Neuron (in vitro differentiated cells): Measurements from ENCODE around the gene SLC9A9.

Experiments
- H2AFZ ChIP-seq: one replicate; pipeline ENCODE4 v1.6.1; 2013; ENCODE audit warnings: low read depth, mild to moderate bottlenecking, inconsistent platforms, low read length, moderate library complexity
- H3K27me3 ChIP-seq: one replicate; pipeline ENCODE4 v1.6.1; 2013; ENCODE audit warnings: low read length; ENCODE audit not compliant: insufficient read depth
- H3K36me3 ChIP-seq: one replicate; pipeline ENCODE4 v1.6.1; 2013; ENCODE audit warnings: low read length; ENCODE audit not compliant: insufficient read depth
- H3K4me1 ChIP-seq: one replicate; pipeline ENCODE4 v1.6.1; 2013; ENCODE audit warnings: low read length; ENCODE audit not compliant: insufficient read depth
- H3K4me3 ChIP-seq: 2 replicates; pipeline ENCODE4 v1.5.1; 2013; ENCODE audit warnings: mild to moderate bottlenecking, low read length, moderate library complexity
- H3K9me3 ChIP-seq: one replicate; pipeline ENCODE4 v1.6.1; 2013; ENCODE audit warnings: low read length

Gene SLC9A9

DNA sequence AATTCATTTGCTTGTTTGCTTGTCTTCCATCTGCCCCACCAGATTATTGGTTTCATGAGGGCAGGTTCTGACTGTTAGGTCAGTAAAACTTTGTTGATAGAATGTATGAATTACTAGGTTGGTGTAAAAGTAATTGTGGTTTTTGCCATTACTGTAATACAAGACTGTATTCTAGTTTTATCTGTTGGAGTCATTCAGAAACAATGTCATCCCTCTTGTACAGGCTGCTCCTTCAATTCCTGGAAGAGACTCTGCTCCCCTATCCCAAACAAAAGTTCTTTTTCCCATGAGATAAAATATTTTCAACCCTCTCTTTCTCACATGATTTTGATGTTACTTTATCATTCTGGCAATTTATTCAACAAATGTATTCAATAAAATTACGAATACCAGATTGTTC, 613.7 kb downstream of the SLC9A9 start:
- Histone ChIP-seq H3K36me3 (no peaks in the 10 kb centered on the region), H2AFZ (no peak overlapping the region), H3K9me3 (no peaks in the 10 kb centered on the region), H3K4me1 (peaks cover 32% of the 10 kb centered on the region), H3K27me3 (no peaks in the 10 kb centered on the region), H3K4me3 (no peak overlapping the region)

GRCh38 chr3:143232981-143233380, 615.3 kb downstream of the SLC9A9 start:
- peaks cover 24% of the 10 kb centered on the region for H3K4me1 ChIP-seq
- H2AFZ ChIP-seq = no peak overlapping the region
- H3K9me3 ChIP-seq = no peaks in the 10 kb centered on the region
- H3K27me3 ChIP-seq = no peaks in the 10 kb centered on the region
- H3K4me3 ChIP-seq = no peak overlapping the region
- H3K36me3 ChIP-seq = no peaks in the 10 kb centered on the region

- Histone ChIP-seq H3K4me3 (no peak overlapping the region), H3K27me3 (no peaks in the 10 kb centered on the region), H3K4me1 (no peaks in the 10 kb centered on the region), H3K36me3 (no peaks in the 10 kb centered on the region), H2AFZ (no peak overlapping the region), H3K9me3 (no peaks in the 10 kb centered on the region)
Observed at GRCh38 chr3:143228405-143228804, 619.9 kb downstream of the SLC9A9 start.

- Histone ChIP-seq H3K36me3 (no peaks in the 10 kb centered on the region), H3K9me3 (no peaks in the 10 kb centered on the region), H2AFZ (no peak overlapping the region), H3K27me3 (no peaks in the 10 kb centered on the region), H3K4me3 (no peak overlapping the region), H3K4me1 (peaks cover 4% of the 10 kb centered on the region)
Observed at GRCh38 chr3:143226678-143227291, 621.5 kb downstream of the SLC9A9 start.

DNA sequence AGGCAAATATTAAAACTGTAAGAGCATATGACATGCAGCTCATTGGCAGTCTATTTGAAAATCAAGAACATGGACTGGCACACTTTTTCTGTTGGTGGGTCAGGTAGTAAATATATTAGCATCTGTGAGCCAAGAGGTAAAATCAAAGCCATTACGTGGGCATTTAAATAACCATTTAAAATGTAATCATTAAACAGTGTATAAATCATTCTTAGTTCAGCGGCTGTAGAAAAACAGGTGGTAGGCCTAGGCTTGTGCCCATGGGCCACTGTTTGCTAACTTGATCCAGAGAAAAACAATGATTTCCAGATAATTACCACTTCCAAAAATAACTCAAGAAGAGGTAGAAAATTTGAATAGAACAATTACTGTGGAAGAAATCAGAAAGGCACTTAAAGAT, 623.6 kb downstream of the SLC9A9 start:
- no peak overlapping the region for H2AFZ ChIP-seq
- H3K36me3 ChIP-seq = no peaks in the 10 kb centered on the region
- H3K4me1 ChIP-seq = peaks cover 4% of the 10 kb centered on the region
- no peaks in the 10 kb centered on the region for H3K27me3 ChIP-seq
- H3K4me3 ChIP-seq = no peak overlapping the region
- H3K9me3 ChIP-seq = no peaks in the 10 kb centered on the region

DNA sequence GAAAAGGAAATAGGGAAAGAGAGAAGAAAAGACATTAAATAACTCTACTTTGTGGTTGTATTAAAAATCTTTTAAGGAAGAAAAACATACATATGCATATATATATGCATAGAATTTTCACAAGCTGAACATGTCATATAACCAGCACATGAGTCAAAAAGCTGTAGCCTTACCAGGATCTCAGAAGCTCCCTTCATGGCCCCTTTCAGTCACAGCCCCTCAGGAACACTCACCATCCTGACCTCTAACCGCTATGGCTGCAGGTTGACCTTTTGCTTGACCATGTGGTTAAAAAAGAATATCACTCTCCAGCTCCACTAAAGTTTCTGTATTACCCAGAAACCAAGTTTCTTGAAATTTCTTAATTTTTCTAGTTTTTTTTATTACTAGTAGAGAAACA, 625.3 kb downstream of the SLC9A9 start:
- Histone ChIP-seq H3K36me3 (no peaks in the 10 kb centered on the region), H3K4me1 (peaks cover 13% of the 10 kb centered on the region), H3K9me3 (no peaks in the 10 kb centered on the region), H3K27me3 (no peaks in the 10 kb centered on the region), H2AFZ (no peak overlapping the region), H3K4me3 (no peak overlapping the region)

GRCh38 chr3:143222505-143222904, 625.8 kb downstream of the SLC9A9 start:
- H3K27me3 ChIP-seq = no peaks in the 10 kb centered on the region
- H3K36me3 ChIP-seq = no peaks in the 10 kb centered on the region
- no peaks in the 10 kb centered on the region for H3K9me3 ChIP-seq
- no peak overlapping the region for H2AFZ ChIP-seq
- no peak overlapping the region for H3K4me3 ChIP-seq
- H3K4me1 ChIP-seq = peaks cover 18% of the 10 kb centered on the region

DNA sequence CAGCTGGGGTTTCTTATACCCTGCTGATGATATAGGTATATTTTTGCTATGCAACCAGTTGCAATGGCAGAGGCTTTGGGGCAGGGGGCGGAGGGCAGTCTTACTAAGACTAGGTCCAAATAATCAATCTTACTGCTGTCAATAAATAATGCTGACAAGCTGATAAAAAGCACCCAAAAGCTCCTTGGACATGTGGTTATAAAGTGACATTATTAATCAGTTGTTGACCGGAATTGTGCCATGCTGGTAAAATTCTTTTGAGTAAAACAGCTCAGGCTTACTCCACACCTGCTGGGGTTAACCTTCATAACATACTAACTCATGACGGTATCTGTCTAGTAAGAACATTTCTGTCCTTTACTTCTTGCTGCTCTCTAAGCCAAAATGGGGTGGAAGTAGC, 626.8 kb downstream of the SLC9A9 start:
- no peaks in the 10 kb centered on the region for H3K27me3 ChIP-seq
- peaks cover 28% of the 10 kb centered on the region for H3K4me1 ChIP-seq
- no peaks in the 10 kb centered on the region for H3K36me3 ChIP-seq
- H2AFZ ChIP-seq = no peak overlapping the region
- no peak overlapping the region for H3K4me3 ChIP-seq
- H3K9me3 ChIP-seq = no peaks in the 10 kb centered on the region

GRCh38 chr3:143220741-143221140, 627.5 kb downstream of the SLC9A9 start:
- Histone ChIP-seq H3K27me3 (no peaks in the 10 kb centered on the region), H3K9me3 (no peaks in the 10 kb centered on the region), H2AFZ (no peak overlapping the region), H3K4me3 (no peak overlapping the region), H3K4me1 (peaks cover 28% of the 10 kb centered on the region), H3K36me3 (no peaks in the 10 kb centered on the region)

DNA sequence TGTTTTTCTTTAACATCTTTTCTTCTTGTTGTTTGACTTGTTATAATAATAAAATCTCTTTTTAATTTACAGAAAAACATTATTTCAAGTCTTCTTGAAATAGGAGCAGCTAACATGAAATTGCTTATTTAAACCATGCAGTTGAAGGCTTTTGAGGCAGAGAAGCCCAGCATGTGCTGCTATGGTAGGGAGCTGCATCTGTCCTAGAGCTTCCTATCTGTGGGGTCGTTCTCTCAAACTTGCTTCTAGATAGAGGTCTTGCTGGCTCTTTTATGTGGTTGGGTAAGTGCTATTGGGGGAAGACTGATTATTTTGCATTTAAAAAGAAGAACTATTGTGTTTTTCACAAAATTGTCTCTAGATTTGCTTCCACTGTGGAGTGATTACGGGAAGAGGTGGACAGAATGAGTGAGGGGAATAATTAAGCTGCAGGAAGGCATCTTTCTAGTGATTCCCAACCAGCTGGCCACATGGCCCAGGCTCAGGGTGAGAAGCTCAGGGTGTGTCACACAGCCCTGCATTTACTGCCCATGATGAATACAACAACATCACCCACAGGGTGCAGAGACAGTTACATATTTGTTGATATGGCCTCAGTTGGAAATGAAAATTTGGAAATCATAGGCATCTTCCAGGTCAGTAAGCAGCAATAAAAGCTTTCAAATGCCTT, 630.0 kb downstream of the SLC9A9 start:
- H3K9me3 ChIP-seq = no peaks in the 10 kb centered on the region
- peaks cover 28% of the 10 kb centered on the region for H3K4me1 ChIP-seq
- no peak overlapping the region for H2AFZ ChIP-seq
- H3K4me3 ChIP-seq = no peak overlapping the region
- no peaks in the 10 kb centered on the region for H3K27me3 ChIP-seq
- H3K36me3 ChIP-seq = no peaks in the 10 kb centered on the region

GRCh38 chr3:143217283-143217682, 631.0 kb downstream of the SLC9A9 start:
- no peaks in the 10 kb centered on the region for H3K27me3 ChIP-seq
- no peaks in the 10 kb centered on the region for H3K36me3 ChIP-seq
- no peak overlapping the region for H3K4me3 ChIP-seq
- peaks cover 24% of the 10 kb centered on the region for H3K4me1 ChIP-seq
- H3K9me3 ChIP-seq = no peaks in the 10 kb centered on the region
- H2AFZ ChIP-seq = no peak overlapping the region

- H3K36me3 ChIP-seq = no peaks in the 10 kb centered on the region
- no peaks in the 10 kb centered on the region for H3K9me3 ChIP-seq
- H2AFZ ChIP-seq = peak overlapping the region; percentile 40
- H3K27me3 ChIP-seq = no peaks in the 10 kb centered on the region
- H3K4me3 ChIP-seq = no peak overlapping the region
- peaks cover 24% of the 10 kb centered on the region for H3K4me1 ChIP-seq
Observed at GRCh38 chr3:143216709-143217182, 631.5 kb downstream of the SLC9A9 start.
